ENCODE data around the gene SPPL2A. TPM values are rescaled to one million over a fixed set of nuclear protein-coding genes. Genes with fewer than 3 reads are reported as not detected.

Gene SPPL2A
- total RNA-seq, 2 experiments from 2014 or later, result 70.8 to 73.7 TPM

GRCh38 chr15:50685191-50685975, 80.1 kb downstream of the SPPL2A start:
- Mint-ChIP-seq H3K4me1 (peaks cover 46% of the 10 kb centered on the region), H3K27me3 (no peaks in the 10 kb centered on the region), H3K36me3 (peaks cover 43% of the 10 kb centered on the region), H3K27ac (peak overlapping the region; percentile 100), H3K4me3 (peak overlapping the region; percentile 99), H3K9me3 (no peaks in the 10 kb centered on the region)
- no peak for DNase-seq

DNA sequence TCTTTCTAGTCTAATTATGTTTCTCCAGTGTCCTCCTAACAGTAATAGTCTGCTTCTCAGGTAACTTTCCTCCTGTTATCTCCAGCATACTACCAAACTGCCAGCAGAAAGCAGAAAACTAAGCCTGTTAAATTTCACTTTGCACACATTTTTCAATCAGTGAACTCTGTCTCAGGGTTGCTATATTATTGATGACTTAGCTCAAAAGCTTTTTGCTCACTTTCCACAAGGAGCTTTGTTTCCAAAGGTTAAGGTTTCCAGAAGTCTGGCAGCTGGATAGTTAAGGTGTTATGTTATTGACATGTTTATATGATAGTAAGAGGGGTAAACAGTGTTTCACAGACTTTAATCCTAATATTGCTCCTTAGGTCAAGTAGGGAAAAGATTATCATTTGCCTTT, 84.0 kb downstream of the SPPL2A start:
- H3K27me3 Mint-ChIP-seq, result no peaks in the 10 kb centered on the region
- H3K9me3 Mint-ChIP-seq, result no peaks in the 10 kb centered on the region
- no peak overlapping the region for H3K27ac Mint-ChIP-seq
- peaks cover 46% of the 10 kb centered on the region for H3K4me1 Mint-ChIP-seq
- DNase-seq, result no peak
- H3K36me3 Mint-ChIP-seq, result peaks cover 53% of the 10 kb centered on the region
- H3K4me3 Mint-ChIP-seq, result no peak overlapping the region

DNA sequence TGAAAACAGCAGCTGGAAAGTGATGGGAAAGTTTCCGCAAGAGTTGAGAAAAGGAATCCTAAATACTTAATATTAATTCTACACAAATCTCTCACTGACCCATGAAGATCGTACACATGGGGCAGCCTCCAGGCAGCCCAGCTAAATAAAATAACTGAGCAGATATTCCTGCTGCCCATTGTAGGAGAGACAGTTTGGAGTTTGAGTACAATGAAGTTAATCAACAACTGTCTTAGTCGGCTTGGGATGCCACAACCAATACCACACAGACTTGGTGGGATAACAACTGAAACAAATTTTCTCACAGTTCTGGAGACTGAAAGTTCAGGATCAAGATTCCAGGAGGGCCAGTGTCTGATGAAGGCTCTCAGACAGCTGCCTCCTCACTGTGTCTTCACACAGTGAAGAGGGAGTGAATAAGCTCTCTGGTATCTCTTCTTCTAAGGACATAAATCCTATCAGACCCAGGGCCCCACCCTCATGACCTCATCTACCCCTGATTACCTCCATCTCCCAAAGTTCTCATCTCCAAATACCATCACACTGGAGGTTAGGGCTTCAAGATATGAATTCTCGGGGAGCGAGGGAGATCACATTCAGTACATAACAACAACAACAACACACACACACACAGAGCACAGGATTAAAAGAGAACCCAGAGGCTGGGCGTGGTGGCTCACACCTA, 88.6 kb downstream of the SPPL2A start:
- H3K27ac Mint-ChIP-seq, result no peak overlapping the region
- no peaks in the 10 kb centered on the region for H3K27me3 Mint-ChIP-seq
- H3K36me3 Mint-ChIP-seq, result peaks cover 21% of the 10 kb centered on the region
- no peak for DNase-seq
- H3K4me1 Mint-ChIP-seq, result peaks cover 25% of the 10 kb centered on the region
- H3K4me3 Mint-ChIP-seq, result no peak overlapping the region
- H3K9me3 Mint-ChIP-seq, result no peaks in the 10 kb centered on the region

- H3K4me3 Mint-ChIP-seq, result no peak overlapping the region
- H3K27me3 Mint-ChIP-seq, result no peaks in the 10 kb centered on the region
- no peak for DNase-seq
- no peaks in the 10 kb centered on the region for H3K9me3 Mint-ChIP-seq
- peaks cover 21% of the 10 kb centered on the region for H3K4me1 Mint-ChIP-seq
- peaks cover 16% of the 10 kb centered on the region for H3K36me3 Mint-ChIP-seq
- no peak overlapping the region for H3K27ac Mint-ChIP-seq
Measured at GRCh38 chr15:50675535-50676144, 89.9 kb downstream of the SPPL2A start.

DNA sequence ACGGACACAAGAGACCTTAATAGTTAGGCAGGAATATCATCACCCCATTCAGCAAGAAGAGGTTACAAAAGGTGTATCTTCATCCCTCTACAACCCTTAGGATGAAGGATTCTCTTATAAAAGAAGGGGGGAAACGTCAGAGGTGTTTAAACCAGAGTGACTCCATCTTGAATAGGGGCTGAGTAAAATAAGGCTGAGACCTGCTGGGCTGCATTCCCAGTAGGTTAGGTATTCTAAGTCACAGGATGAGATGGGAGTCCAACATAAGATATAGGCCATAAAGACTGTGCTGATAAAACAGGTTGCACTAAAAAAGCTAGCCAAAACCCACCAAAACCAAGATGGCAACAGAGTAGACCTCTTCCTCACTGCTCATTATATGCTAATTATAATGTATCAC, 95.4 kb downstream of the SPPL2A start:
- Mint-ChIP-seq H3K4me3 (no peak overlapping the region), H3K36me3 (peaks cover 12% of the 10 kb centered on the region), H3K27me3 (no peaks in the 10 kb centered on the region), H3K9me3 (no peaks in the 10 kb centered on the region), H3K4me1 (peaks cover 13% of the 10 kb centered on the region), H3K27ac (no peak overlapping the region)
- no peak for DNase-seq

- Mint-ChIP-seq H3K36me3 (peaks cover 12% of the 10 kb centered on the region), H3K9me3 (no peaks in the 10 kb centered on the region), H3K27ac (no peak overlapping the region), H3K27me3 (no peaks in the 10 kb centered on the region), H3K4me3 (no peak overlapping the region), H3K4me1 (peaks cover 13% of the 10 kb centered on the region)
- DNase-seq, result no peak
Measured at GRCh38 chr15:50669611-50670010, 95.9 kb downstream of the SPPL2A start.

- Mint-ChIP-seq H3K4me3 (no peak overlapping the region), H3K36me3 (peaks cover 15% of the 10 kb centered on the region), H3K27me3 (no peaks in the 10 kb centered on the region), H3K9me3 (no peaks in the 10 kb centered on the region), H3K4me1 (peaks cover 11% of the 10 kb centered on the region), H3K27ac (no peak overlapping the region)
- DNase-seq, result no peak
Measured at GRCh38 chr15:50665938-50666337, 99.6 kb downstream of the SPPL2A start.

- Mint-ChIP-seq H3K4me3 (no peak overlapping the region), H3K36me3 (peaks cover 45% of the 10 kb centered on the region), H3K9me3 (no peaks in the 10 kb centered on the region), H3K27me3 (no peaks in the 10 kb centered on the region), H3K27ac (no peak overlapping the region), H3K4me1 (peaks cover 18% of the 10 kb centered on the region)
- no peak for DNase-seq
Measured at GRCh38 chr15:50655555-50655954, 110.0 kb downstream of the SPPL2A start.

DNA sequence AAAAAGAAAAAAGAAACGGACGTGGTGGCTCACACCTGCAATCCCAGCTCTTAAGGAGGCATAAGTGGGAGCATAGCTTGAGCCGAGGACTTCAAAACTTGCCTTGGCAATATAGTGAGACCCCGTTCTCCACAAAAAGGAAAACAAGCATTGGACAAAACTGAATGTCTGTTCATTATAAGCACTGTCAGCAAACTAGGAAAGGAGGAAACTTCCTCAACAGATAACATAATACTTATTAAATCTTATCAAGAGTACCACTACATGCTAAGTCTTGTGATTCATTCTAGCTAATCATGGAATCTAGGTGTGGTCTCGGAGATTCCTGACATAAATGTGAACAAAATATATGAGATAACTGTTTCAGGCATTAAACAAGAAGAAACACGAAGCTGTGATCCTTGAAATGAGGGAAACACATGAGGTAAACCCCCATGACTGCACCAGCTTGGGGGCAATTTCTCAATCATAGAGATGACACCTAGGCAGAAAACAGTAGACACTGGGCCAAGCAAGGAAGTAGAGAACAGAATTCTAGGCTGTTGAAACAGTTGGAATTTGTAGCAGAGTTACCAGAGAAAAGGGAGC, 112.3 kb downstream of the SPPL2A start:
- Mint-ChIP-seq H3K27ac (peak overlapping the region; percentile 73), H3K9me3 (no peaks in the 10 kb centered on the region), H3K4me1 (peaks cover 18% of the 10 kb centered on the region), H3K36me3 (peaks cover 44% of the 10 kb centered on the region), H3K27me3 (no peaks in the 10 kb centered on the region), H3K4me3 (no peak overlapping the region)
- no peak for DNase-seq

DNA sequence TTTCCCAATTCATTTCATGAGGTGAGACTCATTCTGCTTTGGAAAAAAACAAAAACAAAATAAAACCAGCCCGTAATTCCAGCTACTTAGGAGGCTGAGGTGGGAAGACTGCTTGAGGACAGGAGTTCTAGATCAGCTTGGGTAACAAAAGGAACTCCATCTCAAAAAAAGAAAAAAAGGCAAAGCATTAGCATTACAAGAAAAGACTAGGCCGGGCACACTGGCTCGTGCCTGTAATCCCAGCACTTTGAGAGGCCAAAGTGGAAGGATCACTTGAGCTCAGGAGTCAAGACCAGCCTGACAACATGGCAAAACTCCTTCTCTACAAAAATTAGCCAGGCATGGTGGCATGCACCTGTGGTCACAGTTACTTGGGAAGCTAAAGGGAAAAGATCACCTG, 112.8 kb downstream of the SPPL2A start:
- DNase-seq, result no peak
- H3K36me3 Mint-ChIP-seq, result peaks cover 41% of the 10 kb centered on the region
- no peak overlapping the region for H3K27ac Mint-ChIP-seq
- no peak overlapping the region for H3K4me3 Mint-ChIP-seq
- peaks cover 18% of the 10 kb centered on the region for H3K4me1 Mint-ChIP-seq
- H3K9me3 Mint-ChIP-seq, result no peaks in the 10 kb centered on the region
- no peaks in the 10 kb centered on the region for H3K27me3 Mint-ChIP-seq

Other genes starting within 250 kb of the SPPL2A start
- not detected for gene USP50, start 219.0 kb downstream of the SPPL2A start, total RNA-seq
- 10 to 100 TPM; 45.4 to 45.8 TPM for gene TRPM7, start 78.9 kb downstream of the SPPL2A start, total RNA-seq
- gene AP4E1, start 143.0 kb upstream of the SPPL2A start, total RNA-seq, result 10 to 100 TPM; 20.7 to 20.9 TPM